Activated CD4-positive, alpha-beta T cell treated with anti-CD3 and anti-CD28 coated beads, Interleukin-2, amount 50 U/mL, for 4 hours (primary cell): ENCODE results near the gene SPOUT1.

Experiments
- DNase-seq, 2 experiments: peaks; one replicate each; pipeline ENCODE4 v3.0.0-alpha.2; 2020

The SPOUT1 gene

DNA sequence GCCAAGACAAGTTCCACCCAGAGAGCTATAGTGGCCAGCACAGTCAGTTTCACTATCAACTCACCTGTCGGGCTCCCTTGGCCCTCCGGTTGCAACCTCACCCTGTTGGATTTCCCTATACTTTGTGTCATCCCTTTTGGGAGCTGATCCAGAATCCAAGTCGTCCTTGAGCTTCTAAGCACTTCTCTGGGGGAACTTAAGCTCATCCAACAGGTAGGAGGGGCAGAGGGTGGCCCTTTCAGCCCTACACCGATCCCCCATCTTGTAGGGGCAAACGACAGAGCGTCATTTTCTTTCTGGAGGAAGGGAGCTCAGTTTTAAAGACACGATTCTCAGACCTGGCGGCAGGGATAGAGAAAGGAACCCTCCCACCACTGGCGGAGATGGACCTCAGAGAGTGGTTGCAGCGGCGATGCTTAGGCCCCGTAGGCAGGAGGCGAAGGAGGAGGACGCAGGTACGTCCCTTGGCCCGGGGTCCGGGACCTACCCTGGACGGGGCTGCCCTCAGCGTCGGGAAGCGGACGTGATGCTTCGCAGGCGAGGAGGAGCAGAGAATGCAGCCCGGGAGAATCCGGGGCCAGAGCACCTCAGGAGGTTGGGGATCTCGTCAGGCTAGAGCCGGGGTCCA lies 58.4 kb downstream of the SPOUT1 start:
- DNase-seq = no peak

DNA sequence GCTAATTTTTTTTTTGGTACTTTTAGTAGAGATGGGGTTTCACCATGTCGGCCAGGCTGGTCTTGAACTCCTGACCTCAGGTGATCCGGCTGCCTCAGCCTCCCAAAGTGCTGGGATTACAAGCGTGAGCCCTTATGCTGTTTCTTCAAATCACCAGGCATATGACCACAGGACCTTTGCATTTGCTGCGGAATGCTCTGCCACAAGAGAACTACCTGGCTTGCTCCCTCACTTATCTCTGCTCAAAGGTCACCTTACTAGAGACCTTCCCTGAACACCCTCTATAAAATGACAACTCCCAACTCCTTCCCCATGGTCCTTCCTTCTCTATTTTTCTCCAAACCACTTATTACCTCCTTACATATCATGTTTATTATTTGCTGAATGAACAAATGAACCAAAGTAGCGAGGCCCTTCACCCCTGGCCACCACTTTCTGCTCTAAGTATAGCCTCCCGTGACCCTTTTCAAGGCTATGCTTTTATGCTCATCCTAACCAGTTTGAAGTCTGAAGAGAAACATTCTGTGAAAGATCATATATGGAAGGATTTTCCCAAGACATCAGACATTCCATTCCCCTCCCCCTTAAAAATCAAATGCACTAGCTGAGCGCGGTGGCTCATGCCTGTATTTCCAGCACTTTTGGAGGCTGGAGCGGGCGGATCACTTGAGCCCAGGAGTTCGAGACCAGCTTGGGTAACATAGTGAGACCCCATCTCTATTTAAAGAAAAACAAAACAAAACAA lies 59.1 kb downstream of the SPOUT1 start:
- no peak for DNase-seq
